Measurements from ENCODE around the gene PYM1. TPM values are rescaled to one million over a fixed set of nuclear protein-coding genes. Genes with fewer than 3 reads are reported as not detected.

PYM1 gene
- total and polyA plus RNA-seq, 8 donors, result 27.3 to 36.4 (median 33.0) TPM

GRCh38 chr12:55901881-55902490 lies 25.7 kb downstream of the PYM1 start:
- DNase-seq, result no peak
- H3K27me3 ChIP-seq, result no peaks in the 10 kb centered on the region
- H3K9me3 ChIP-seq, result no peaks in the 10 kb centered on the region
- intact Hi-C loops (cut with DNase I), result no loop called here
- peaks cover 0 to 39% of the 10 kb centered on the region in 2 donors for H3K36me3 ChIP-seq
- H3K4me1 ChIP-seq, result no peaks in the 10 kb centered on the region
- no peak overlapping the region for H3K27ac ChIP-seq
- no peak for ATAC-seq
- TF ChIP-seq, protein P1, sequence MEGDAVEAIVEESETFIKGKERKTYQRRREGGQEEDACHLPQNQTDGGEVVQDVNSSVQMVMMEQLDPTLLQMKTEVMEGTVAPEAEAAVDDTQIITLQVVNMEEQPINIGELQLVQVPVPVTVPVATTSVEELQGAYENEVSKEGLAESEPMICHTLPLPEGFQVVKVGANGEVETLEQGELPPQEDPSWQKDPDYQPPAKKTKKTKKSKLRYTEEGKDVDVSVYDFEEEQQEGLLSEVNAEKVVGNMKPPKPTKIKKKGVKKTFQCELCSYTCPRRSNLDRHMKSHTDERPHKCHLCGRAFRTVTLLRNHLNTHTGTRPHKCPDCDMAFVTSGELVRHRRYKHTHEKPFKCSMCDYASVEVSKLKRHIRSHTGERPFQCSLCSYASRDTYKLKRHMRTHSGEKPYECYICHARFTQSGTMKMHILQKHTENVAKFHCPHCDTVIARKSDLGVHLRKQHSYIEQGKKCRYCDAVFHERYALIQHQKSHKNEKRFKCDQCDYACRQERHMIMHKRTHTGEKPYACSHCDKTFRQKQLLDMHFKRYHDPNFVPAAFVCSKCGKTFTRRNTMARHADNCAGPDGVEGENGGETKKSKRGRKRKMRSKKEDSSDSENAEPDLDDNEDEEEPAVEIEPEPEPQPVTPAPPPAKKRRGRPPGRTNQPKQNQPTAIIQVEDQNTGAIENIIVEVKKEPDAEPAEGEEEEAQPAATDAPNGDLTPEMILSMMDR (IDR thresholded peaks at IDR 0.05), result no peak
- no peak overlapping the region for H3K4me3 ChIP-seq

DNA sequence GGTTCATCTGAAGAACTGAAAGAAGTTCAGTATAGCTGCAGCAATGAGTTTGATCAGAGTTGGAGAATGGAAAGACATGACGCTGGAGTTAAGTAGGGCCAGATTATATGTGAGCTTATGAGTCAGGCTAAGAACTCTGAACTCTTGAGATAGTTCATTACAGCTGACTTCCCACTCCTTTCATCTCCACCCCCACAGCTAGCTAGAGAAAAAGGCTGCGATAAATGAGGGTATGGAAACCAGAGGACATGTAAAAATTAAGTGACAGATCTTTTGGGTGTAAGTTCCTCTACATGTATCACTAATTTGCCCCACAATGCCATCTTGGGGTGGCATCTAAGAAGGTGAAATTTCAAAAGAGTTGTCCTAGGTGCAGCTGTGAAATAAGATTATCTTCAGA lies 28.6 kb downstream of the PYM1 start:
- H3K27ac ChIP-seq, result no peak overlapping the region
- peaks cover 0 to 39% of the 10 kb centered on the region in 2 donors for H3K36me3 ChIP-seq
- DNase-seq, result no peak
- intact Hi-C loops (cut with DNase I), result no loop called here
- no peaks in the 10 kb centered on the region for H3K27me3 ChIP-seq
- peak; percentile 44 for ATAC-seq
- no peak overlapping the region for H3K4me3 ChIP-seq
- TF ChIP-seq, protein P1 (IDR thresholded peaks at IDR 0.05), result no peak
- H3K9me3 ChIP-seq, result no peaks in the 10 kb centered on the region
- H3K4me1 ChIP-seq, result no peaks in the 10 kb centered on the region

GRCh38 chr12:55893723-55894122 lies 34.0 kb downstream of the PYM1 start:
- Histone ChIP-seq H3K27me3 (no peaks in the 10 kb centered on the region), H3K27ac (no peak overlapping the region), H3K4me1 (no peaks in the 10 kb centered on the region), H3K36me3 (no peaks in the 10 kb centered on the region), H3K4me3 (no peak overlapping the region), H3K9me3 (no peaks in the 10 kb centered on the region)
- ATAC-seq, result no peak
- no peak for DNase-seq
- intact Hi-C loops (cut with DNase I), result no loop called here
- TF ChIP-seq, protein P1 (IDR thresholded peaks at IDR 0.05), result no peak

GRCh38 chr12:55891310-55891709 lies 36.4 kb downstream of the PYM1 start:
- H3K27me3 ChIP-seq, result no peaks in the 10 kb centered on the region
- TF ChIP-seq, protein P1 (IDR thresholded peaks at IDR 0.05), result no peak
- H3K4me1 ChIP-seq, result no peaks in the 10 kb centered on the region
- intact Hi-C loops (cut with DNase I), result no loop called here
- no peak overlapping the region for H3K4me3 ChIP-seq
- no peak for ATAC-seq
- H3K9me3 ChIP-seq, result no peaks in the 10 kb centered on the region
- DNase-seq, result no peak
- no peak overlapping the region for H3K27ac ChIP-seq
- no peaks in the 10 kb centered on the region for H3K36me3 ChIP-seq

DNA sequence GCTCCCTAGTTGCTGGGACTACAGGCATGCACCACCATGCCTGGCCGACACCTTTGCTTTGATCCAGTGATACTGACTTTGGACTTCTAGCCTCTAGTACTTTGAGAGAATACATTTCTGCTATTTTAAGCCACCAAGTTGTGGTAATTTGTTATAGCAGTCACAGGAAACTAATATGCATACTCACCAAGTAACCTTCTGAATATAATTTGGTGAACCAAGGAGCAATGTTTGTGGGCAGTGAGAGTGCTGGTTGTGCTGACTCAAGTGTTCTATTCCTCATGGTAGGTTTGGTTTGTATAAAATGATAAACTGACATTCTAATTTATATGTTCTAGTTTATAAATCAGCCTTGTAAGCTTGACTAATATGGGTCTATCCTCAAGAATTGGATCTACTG lies 42.6 kb downstream of the PYM1 start:
- H3K4me1 ChIP-seq, result no peaks in the 10 kb centered on the region
- intact Hi-C loops (cut with DNase I), result no loop called here
- no peaks in the 10 kb centered on the region for H3K9me3 ChIP-seq
- H3K27ac ChIP-seq, result no peak overlapping the region
- H3K4me3 ChIP-seq, result no peak overlapping the region
- DNase-seq (no peak), ATAC-seq (no peak)
- H3K36me3 ChIP-seq, result no peaks in the 10 kb centered on the region
- TF ChIP-seq, protein P1 (IDR thresholded peaks at IDR 0.05), result no peak
- no peaks in the 10 kb centered on the region for H3K27me3 ChIP-seq
